WTC11 (cell line): ENCODE measurements around the gene UGT2B7.
"Not testable (repeated sequence)": the region's sequence is repeated elsewhere in the genome, so short reads cannot be mapped to it uniquely, and the experiment has no call there.

ENCODE experiments used
- ATF2 ChIP-seq: sonication (generic); formaldehyde crosslinking; IDR thresholded peaks from 2 replicates; pipeline ENCODE4 v1.8.1; 2022; ENCODE audit warnings: low read depth, missing genetic modification reagents, borderline replicate concordance
- CTCF ChIP-seq: fragments of 200-600 bp; IDR thresholded peaks from 2 replicates; pipeline ENCODE4 v1.8.0; 2022; ENCODE audit warnings: antibody characterized with exemption
- E2F4 ChIP-seq: sonication (generic); formaldehyde crosslinking; IDR thresholded peaks from 2 replicates; pipeline ENCODE4 v1.8.1; 2022; ENCODE audit warnings: low read depth, mild to moderate bottlenecking, moderate library complexity, missing genetic modification reagents, borderline replicate concordance
- ELF4 ChIP-seq: sonication (generic); formaldehyde crosslinking; IDR thresholded peaks from 2 replicates; pipeline ENCODE4 v1.8.1; 2022; ENCODE audit warnings: low read depth, mild to moderate bottlenecking, moderate library complexity, missing genetic modification reagents
- HMGXB4 ChIP-seq: sonication (generic); formaldehyde crosslinking; IDR thresholded peaks from 2 replicates; pipeline ENCODE4 v1.8.1; 2023; ENCODE audit warnings: mild to moderate bottlenecking, moderate library complexity, missing genetic modification reagents
- NFYB ChIP-seq: sonication (generic); formaldehyde crosslinking; conservative IDR thresholded peaks from 2 replicates; pipeline ENCODE4 v1.8.0; 2022; ENCODE audit warnings: low read depth, missing genetic modification reagents
- NR3C1 ChIP-seq: sonication (generic); formaldehyde crosslinking; conservative IDR thresholded peaks from 2 replicates; pipeline ENCODE4 v1.8.1; 2023; ENCODE audit warnings: low read depth, mild to moderate bottlenecking, missing genetic modification reagents
- ZNF263 ChIP-seq: sonication (generic); formaldehyde crosslinking; IDR thresholded peaks from 2 replicates; pipeline ENCODE4 v1.8.1; 2022; ENCODE audit warnings: low read depth, mild to moderate bottlenecking, moderate library complexity, missing genetic modification reagents

- TF ChIP-seq NFYB (CRISPR knock-in tag); E2F4 (CRISPR knock-in tag); ZNF263; CTCF; HMGXB4 (CRISPR knock-in tag); ATF2 (CRISPR knock-in tag); ELF4 (CRISPR knock-in tag); NR3C1 (CRISPR knock-in tag): not testable (repeated sequence)
Measured at GRCh38 chr4:69054033-69054432, 42.2 kb upstream of the UGT2B7 start.
